HG03108 (cell line): ENCODE results near the gene ADCY9.
"Not testable (repeated sequence)": the region's sequence is repeated elsewhere in the genome, so short reads cannot be mapped to it uniquely, and the experiment has no call there.

Experiments used
- ATAC-seq: cut with Tn5 transposase; IDR thresholded peaks from one replicate; pipeline ENCODE4 v1.9.1; 2021; ENCODE audit warnings: moderate library complexity; ENCODE audit not compliant: unreplicated experiment

The ADCY9 gene

DNA sequence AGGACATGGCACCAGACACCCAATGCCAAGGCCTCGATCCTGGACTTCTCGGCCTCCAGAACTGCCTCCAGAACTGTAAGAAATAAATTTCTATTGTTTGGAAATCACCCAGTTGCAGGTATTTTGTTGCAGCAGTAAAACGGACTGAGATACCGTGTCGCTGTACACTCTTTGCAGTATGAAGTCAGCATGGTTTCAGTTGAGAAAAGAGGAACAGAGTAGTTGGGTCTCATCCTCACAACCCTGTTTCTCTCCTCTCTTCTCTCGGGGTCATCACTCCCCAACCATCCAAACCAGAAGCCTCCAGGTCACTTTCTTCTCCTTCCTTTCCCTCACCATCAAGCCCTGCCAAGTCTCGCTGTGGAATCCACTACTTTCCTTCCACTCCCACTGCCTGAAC, 77.8 kb downstream of the ADCY9 start:
- ATAC-seq, result no peak

DNA sequence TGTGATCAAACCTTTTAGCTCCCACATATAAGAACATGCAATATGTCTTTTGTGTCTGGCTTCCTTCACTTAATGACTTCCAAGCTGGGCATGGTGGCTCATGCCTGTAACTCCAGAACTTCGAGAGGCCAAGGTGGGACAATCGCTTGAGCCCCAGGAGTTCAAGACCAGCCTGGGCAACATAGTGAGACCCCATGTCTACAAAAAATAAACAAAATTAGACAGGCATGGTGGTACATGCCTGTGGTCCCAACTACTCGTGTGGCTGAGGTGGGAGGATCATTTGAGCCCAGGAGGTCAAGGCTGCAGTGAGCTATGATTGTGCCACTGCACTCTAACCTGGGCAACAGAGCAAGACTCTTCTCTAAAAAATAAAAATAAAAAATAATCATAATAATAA, 79.3 kb downstream of the ADCY9 start:
- ATAC-seq, result not testable (repeated sequence)

DNA sequence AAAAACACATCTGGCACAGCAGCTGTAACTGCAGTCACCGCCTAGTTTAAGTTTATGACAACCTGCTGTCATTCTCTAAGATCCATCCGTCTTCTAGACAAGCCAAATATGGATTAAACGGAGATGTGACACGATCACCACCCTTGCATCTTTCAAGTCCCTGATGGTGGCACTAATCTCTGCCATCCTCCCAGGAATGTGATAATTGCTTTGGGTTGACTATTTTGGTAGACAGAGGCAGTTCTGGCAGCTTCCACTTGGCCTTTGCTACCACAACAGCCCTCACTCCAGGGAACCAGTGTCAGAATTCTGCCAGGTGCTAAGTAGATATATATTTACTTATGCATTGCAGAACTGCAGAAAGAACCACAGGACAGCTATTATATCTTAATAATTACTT, 81.3 kb downstream of the ADCY9 start:
- no peak for ATAC-seq

DNA sequence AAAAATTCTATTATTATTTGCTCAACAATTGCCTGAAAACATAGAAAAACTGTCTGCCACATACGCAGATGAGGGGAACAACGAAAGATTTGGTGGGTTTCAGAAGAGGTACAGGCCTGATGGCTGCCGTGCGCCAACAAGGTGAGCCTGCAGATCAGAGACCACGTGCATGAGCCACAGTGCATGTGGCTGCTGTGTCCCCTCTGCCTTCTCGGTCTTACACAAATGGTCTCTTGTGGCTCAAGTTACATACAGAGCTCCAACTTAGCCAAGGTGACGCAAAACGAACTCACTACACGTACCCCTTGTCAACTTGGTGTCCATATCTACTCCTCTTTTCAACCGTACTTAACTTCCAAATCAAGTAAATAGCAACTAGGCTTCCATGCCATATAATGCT, 82.3 kb downstream of the ADCY9 start:
- ATAC-seq, result no peak

DNA sequence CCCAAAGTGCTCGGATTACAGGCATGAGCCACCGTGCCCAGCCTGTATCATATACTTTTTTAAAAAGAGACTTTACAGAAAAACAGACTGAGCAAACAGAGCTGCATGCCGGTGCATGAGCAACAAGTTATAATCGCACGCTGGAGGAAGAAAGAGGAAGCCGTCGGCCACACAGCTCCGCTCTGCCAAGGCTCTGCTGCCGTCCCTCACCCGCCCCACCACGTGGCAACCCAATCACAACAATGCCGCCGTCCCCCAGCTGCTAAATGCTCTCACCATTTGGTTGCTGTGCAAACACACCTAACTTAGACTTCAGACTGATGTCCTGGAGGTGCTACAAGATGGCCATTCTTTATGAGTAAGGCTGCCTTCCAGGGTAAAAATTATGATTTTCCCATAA, 83.5 kb downstream of the ADCY9 start:
- ATAC-seq, result no peak

DNA sequence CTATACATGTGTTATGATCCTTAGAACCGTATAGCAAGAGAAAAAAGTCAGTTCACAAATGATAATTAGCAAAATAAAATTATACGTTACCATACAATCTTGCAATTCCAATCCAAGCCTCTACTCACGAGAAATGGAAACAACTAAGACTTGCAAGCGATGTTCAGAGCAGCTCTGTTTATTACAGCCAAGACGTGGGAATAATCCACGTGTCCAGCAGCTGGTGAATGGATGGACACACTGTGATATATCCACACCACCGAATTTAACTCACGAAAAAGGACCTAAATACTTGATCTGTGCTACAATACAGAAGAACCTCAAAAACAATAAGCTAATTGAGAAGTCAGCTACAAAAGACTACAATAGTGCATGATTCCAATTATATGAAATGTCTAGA, 88.1 kb downstream of the ADCY9 start:
- ATAC-seq, result no peak

DNA sequence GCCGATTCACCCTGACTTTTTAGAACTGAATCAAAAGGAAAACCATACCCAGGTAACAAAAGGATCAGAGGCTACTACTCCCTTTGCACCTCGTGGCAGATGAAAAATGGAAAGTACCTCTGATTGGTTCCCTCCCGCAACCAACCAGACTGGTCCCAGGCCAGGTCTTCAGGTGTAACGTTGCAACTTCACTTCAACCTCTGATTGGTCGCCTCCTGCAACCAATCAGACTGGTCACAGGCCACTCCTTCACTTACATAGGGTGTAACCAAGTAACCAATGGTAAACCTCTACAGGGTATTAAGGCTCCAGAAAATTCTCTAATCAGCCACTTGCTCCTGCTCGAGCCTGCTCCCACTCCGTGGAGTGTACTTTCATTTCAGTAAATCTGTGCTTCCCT, 89.4 kb downstream of the ADCY9 start:
- no peak for ATAC-seq

DNA sequence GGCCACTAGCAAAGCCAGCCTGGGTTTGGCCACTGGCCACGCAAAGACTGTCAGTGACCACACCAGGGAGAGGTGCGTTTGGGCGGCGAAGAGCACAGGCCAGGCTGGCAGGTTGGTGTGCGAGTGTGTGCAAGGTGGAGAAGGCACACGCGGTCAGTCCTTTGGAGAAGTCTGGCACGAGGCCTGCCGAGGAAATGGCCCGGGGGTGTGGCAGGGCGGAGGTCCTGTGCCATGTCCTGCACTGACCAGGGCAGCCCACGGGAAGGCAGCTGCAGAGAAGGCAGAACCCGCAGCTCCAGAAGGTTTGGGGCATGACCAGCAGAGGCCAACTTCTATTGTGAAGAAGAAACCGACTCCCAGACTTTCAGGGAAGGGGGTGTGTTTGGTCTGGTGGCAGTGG, 90.8 kb downstream of the ADCY9 start:
- no peak for ATAC-seq

DNA sequence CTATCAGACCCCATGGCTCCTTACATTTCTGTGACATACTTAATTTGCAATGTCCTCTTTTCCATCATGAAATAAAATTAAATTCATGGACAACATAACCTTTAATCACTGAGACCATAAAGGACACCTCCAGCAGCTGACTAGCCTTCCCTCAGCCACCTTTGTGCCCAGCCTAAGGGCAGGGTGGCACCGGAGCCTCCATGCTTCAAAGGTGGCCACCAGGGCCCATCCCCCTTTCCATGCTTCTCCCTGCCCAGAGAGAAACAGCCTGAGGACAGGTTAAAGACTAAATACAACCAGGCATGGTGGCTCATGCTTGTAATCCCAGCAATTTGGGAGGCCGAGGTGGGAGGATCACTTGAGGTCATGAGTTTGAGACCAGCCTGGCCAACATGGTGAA, 94.3 kb downstream of the ADCY9 start:
- no peak for ATAC-seq

DNA sequence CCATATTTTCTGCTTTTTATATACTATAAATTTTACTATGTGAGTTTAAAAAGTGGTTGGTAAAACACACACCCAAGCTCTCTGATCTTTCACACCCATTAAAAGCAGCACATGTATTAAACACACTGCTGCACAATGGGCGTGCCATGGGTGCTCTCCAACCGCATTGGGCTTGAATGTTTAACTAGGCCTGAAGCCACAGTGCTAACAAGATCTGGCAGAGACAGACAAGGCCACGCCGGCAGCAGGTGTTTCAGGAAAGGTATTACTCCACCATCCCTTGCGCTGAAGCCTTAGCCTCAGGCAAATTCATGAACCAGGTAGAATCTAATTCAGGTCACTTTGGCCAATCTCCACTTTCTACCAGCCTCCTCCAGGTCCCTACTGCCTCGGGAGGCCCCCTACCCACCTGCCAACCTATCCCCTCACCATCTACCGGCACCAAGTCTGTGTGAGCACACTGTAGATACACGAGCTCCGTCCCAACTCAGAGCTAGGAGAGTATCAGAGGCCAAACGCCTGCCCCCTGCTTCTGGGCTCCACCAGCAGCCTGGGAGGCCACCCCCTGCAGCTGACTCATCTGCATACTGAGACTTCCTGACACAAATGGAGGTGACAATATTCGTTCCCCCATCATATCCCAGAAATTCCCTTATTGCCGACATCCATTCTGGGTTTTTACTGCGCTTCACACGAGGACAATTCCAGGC, 95.0 kb downstream of the ADCY9 start:
- no peak for ATAC-seq

DNA sequence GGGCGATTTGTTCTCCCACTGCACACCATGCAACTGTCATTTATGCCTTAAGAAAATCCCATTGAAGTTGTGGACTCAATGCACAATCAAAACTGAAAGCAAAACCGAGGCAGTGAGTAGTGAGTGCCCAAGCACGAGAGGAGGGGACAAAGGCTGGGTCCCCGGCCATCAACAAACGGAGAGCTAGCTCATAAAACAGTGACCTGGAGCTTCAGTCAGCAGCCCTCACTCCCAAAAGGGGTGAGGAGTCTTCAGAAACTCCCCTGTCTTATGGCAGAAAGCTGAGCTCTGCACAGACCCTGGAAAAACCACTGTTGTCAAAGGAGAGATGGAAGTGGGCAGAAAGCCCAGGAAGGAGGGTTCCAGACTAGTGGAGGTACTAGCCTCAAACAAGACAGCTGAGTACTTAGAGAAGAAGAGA, 96.9 kb downstream of the ADCY9 start:
- no peak for ATAC-seq

DNA sequence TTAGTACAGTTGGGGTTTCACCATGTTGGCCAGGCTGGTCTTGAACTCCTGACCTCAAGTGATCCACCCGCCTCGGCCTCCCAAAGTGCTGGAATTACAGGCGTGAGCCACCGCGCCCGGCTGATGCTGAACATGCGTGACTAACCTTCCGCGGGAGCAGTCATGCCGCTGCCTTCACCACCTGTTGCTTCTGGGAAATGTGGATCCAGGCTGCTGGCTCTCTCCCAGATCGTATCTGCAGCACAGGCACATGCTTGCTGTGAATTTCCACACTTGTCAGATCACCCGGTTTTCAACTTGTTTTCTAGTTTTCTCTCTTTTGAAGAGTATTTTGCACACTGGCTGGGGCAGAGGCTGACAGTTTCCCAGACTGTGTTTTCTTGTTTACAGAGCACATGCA, 97.9 kb downstream of the ADCY9 start:
- no peak for ATAC-seq

DNA sequence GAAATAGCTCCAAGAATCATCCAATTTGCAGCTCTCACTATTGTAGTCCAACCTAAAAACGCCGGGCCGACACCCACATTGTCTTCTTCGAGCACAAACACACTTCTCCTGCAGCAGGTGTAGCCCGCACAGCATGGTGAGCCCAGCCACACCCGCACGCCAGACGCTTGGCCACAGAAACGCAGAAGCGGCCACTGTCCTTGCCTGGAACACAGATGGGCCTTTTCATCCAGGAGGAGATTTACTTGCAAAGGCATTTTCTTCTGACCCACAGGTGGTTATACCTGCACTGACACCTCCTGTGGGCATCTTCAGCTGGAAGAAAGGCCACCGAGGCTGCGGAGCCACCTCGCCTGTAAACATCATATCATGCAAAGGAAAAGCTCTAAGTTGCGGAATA, 98.4 kb downstream of the ADCY9 start:
- no peak for ATAC-seq

DNA sequence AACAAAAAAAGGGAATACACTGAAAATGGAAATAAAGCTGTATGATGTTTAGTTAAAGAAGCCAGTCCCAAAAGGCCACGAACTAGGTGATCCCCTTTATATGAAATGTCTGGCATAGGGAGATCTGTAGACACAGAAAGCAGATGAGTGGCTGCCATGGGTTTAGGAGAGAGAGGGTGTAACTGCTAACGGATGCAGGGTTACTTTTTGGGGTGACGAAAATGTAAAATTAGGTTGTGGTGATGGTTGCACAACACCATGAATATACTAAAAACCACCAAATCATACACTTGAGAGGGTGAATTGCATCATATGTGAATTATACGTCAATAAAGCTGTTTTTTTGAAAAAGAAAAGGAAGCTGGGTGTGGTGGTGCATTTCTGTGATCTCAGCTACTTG, 99.6 kb downstream of the ADCY9 start:
- no peak for ATAC-seq

DNA sequence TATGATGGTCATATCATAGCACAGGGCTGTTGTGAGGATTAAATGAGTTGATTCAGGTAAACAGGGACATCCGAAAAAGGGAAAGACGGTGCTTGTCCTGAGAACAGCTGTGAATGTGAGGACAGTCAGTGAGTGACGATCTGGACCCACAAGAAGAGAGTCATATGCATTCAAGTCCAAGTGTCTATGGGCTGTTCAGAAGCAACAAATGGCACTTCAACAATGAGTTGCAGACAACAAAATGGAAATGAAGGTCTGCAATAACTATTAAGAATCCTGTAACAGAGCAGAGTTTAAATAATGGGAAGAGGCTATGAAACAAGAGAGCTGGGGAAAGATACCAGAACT, 100.3 kb downstream of the ADCY9 start:
- no peak for ATAC-seq

DNA sequence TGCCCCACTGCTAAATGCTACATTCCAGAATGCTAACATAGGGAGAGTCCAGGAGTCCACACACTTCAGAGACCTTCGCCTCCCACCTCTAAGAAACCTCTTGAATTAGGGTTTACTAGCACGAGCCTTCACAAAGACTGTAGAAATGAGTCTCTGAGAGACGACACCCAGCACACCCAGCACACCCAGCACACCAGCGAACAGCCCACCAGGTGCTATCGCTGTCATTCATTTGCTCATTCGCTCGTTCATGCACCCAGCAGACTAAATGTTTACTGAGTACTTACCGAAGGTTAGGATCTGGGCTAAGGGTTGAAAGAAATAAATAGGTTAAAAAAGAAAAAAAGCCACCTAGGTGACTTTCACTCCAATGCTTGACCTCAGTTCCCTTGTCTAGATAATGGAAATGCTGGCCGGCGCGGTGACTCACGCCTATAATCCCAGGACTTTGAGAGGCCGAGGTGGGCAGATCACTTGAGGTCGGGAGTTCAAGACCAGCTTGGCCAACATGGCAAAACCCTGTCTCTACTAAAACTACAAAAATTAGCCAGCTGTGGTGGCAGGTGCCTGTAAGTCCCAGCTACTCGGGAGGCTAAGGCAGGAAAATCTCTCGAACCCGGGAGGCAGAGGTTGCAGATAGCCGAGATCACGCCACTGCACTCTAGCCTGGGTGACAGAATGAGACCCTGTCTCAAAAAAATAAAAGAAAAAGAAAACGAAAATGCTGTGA, 100.8 kb downstream of the ADCY9 start:
- no peak for ATAC-seq

DNA sequence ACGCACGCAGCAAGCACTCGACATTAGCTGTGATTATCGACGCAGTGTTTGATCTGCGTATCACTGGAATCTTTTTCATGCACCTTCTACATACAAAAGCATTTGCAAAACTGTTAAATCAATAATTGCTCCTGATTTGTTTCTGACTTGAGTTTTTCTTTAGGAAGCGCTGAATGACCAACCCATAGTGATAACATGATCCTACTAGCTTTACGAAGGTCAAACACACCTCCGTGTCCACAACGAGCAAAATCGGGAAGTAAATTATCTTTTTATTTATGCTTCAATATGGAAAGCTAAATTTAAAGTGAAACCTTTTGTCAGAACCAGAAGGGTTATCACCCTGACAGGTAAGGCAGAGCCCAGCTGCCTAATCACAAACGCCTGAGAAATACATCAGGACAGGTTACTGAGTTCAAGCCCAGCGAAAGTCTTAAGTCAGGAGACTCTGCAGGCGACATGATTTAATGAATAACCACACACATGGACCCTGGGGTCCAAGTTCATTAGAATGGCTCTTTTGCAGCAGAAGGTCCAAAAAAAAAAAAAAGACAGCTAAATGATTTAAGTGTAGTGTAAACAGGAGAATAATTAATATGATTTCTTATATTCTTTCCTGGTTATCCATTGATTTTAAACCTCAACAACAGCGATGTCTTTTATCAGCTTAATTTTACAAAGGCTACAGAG, 104.2 kb downstream of the ADCY9 start:
- no peak for ATAC-seq

DNA sequence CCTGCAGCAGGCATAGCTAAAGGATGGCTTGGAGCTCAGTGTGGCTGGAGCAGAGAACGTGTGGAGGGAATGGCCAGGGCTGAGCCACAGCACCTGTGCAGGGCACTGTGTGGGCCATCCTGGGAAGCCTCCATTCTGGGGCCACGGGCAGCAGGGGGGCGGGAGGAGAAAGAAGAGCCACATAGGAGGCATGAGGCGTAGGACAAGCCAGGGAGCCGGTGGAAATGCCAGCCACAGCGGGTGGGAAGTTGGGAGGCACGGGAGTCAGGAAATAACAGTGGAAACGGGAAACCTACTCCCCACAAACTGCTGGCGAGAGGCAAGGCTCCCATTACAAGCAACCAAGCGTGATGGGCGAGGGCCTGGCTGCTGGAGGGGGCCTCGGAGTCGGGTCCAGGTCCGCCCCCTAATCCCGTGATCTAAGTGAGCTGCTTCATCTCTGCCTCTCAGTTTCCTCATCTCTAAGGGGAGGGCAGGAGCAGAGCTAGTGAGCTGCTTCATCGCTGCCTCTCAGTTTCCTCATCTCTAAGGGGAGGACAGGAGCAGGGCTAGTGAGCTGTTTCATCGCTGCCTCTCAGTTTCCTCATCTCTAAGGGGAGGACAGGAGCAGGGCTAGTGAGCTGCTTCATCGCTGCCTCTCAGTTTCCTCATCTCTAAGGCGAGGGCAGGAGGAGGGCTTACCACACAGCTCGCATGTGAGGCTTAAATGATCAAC, 104.9 kb downstream of the ADCY9 start:
- no peak for ATAC-seq

DNA sequence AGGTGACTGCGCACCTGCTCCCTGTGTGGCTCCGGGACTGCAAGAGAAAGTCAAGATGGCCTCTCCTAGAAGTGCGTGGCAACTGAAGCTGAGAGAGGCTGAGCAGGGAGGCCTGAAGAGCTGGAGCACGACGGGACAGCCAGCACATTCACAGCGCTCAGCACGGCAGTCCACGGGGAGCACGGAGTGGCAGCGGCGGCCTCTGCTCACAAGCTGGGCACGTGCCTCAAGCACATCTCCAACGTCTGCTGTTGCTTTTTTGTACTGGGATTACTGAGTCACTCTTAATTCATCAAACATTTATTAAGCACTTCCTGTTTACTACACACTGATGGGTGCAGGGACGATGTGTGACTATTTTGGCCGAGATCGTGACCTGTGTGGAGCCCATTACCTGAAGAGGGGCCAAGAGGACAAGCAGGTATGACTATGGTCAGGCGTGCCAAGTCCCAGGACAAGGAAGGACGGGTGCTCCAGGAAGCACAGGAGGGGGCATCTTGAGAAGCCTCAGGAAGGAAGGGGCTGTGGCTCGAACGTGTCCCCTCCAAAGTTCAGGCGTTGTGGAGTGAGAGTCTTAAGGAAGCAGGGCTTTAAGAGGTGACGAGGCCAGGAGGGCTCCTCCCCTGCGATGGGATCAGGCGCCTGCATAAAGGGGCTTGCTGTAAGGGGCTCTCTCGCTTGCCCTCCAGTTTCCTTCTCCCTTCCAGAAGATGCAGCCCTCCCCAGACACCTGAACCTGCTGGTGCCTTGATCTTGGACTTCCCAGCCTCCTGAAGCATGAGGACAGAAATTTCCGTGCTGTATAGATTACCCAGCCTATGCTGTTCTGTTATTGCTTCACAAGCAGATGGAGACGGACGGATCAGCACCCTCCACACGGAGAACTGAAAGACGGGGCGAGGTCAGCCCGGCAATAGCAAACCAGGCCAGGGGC, 105.8 kb downstream of the ADCY9 start:
- ATAC-seq, result no peak

DNA sequence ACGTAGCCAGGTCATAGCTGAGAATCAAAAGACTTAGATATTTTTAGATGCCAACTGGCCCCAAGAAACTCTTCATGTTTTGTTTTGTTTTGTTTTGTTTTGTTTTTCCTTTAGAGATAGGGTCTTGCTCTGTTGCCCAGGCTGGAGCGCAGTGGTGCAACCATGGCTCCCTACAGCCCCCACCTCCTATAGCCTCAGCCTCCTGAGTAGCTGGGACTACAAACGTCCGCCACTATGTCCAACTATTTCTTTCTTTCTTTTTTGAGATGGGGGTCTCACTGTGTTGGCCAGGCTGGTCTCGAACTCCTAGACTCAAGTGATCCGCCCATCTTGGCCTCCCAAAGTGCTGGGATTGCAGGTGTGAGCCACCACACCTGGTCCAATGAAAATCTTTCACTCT, 107.1 kb downstream of the ADCY9 start:
- no peak for ATAC-seq

DNA sequence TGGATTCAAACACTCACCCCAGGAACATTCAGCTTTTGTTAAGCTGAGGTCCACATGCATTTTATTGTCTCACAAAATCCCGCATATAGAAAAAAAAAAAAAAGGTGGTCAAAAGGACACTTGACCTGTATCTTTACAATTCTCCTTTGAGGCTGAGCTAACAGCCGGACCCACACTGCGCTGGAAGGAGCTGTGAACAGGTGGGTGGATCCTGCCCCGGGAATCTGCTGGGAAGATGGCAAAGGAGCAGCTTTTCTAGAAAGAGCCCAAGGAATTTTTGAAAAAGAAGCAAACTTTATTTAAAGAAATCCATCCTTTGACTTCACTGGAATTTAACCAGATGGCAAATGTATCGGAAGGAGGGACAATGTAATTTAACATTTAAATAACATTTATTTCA, 108.1 kb downstream of the ADCY9 start:
- no peak for ATAC-seq
